Skeletal muscle satellite cell (primary cell): ENCODE results near the gene RTCA. TPM values are rescaled to one million over a fixed set of nuclear protein-coding genes. Genes with fewer than 3 reads are reported as not detected.
"Not testable (repeated sequence)": the region's sequence is repeated elsewhere in the genome, so short reads cannot be mapped to it uniquely, and the experiment has no call there.

Experiments
- H3K27me3 ChIP-seq: 2 replicates; pipeline ENCODE4 v1.7.0; 2013; ENCODE audit warnings: low read length; ENCODE audit not compliant: control insufficient read depth, insufficient read depth
- H3K36me3 ChIP-seq: 2 replicates; pipeline ENCODE4 v1.7.0; 2013; ENCODE audit warnings: mild to moderate bottlenecking, control low read depth, low read length; ENCODE audit not compliant: insufficient read depth
- H3K4me1 ChIP-seq: 2 replicates; pipeline ENCODE4 v1.7.0; 2013; ENCODE audit warnings: low read length; ENCODE audit not compliant: control insufficient read depth, insufficient read depth
- H3K4me2 ChIP-seq: 2 replicates; pipeline ENCODE4 v1.7.0; 2013; ENCODE audit warnings: mild to moderate bottlenecking, low read length
- H3K4me3 ChIP-seq: 2 replicates; pipeline ENCODE4 v1.7.0; 2013; ENCODE audit warnings: low read length
- H3K9ac ChIP-seq: 2 replicates; pipeline ENCODE4 v1.7.0; 2013; ENCODE audit warnings: mild to moderate bottlenecking, low read depth, low read length, moderate library complexity
- H3K9me3 ChIP-seq: replicated peaks from 2 replicates; pipeline ENCODE4 v1.7.0; 2013; ENCODE audit warnings: mild to moderate bottlenecking, control low read depth, low read length
- small RNA-seq: library from RNA; depleted of rRNA; stranded (forward); fragments of <200 nt; gene quantifications from one replicate; pipeline ENCODE3, GENCODE V24; 2012

The RTCA gene

GRCh38 chr1:100331146-100331545, 65.1 kb downstream of the RTCA start:
- H3K9ac ChIP-seq, H3K4me3 ChIP-seq, H3K4me1 ChIP-seq, H3K9me3 ChIP-seq, H3K36me3 ChIP-seq, H3K4me2 ChIP-seq: not testable (repeated sequence)
- peaks cover 15% of the 10 kb centered on the region for H3K27me3 ChIP-seq

- no peak overlapping the region for H3K9ac ChIP-seq
- H3K4me3 ChIP-seq, result no peak overlapping the region
- H3K27me3 ChIP-seq, result peaks cover 17% of the 10 kb centered on the region
- no peaks in the 10 kb centered on the region for H3K36me3 ChIP-seq
- no peaks in the 10 kb centered on the region for H3K4me1 ChIP-seq
- no peaks in the 10 kb centered on the region for H3K9me3 ChIP-seq
- no peak overlapping the region for H3K4me2 ChIP-seq
Observed at GRCh38 chr1:100332331-100332730, 66.3 kb downstream of the RTCA start.

GRCh38 chr1:100335436-100335835, 69.4 kb downstream of the RTCA start:
- no peak overlapping the region for H3K9ac ChIP-seq
- H3K27me3 ChIP-seq, result peaks cover 18% of the 10 kb centered on the region
- H3K4me3 ChIP-seq, result no peak overlapping the region
- H3K9me3 ChIP-seq, result no peaks in the 10 kb centered on the region
- no peak overlapping the region for H3K4me2 ChIP-seq
- H3K4me1 ChIP-seq, result no peaks in the 10 kb centered on the region
- H3K36me3 ChIP-seq, result no peaks in the 10 kb centered on the region

DNA sequence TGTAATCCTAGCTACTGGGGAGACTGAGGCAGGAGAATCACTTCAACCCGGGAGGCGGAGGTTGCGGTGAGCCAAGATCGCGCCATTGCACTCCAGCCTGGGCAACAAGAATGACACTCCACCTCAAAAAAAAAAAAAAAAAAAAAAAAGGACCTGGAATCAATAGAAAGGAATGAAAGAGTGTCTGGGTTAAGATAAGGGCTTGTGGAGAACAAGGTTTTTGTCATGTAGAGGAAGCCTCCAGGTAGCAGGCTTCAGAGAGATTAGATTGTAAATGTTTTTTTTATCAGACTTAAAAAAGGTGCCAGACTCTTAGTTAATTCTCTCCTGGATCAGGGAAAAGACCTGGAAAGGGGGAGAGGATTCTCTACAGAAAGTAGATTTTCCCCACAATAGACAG, 71.9 kb downstream of the RTCA start:
- H3K9ac ChIP-seq, H3K4me2 ChIP-seq, H3K4me3 ChIP-seq, H3K4me1 ChIP-seq, H3K36me3 ChIP-seq, H3K9me3 ChIP-seq: not testable (repeated sequence)
- peaks cover 18% of the 10 kb centered on the region for H3K27me3 ChIP-seq

- H3K27me3 ChIP-seq, result peaks cover 17% of the 10 kb centered on the region
- H3K36me3 ChIP-seq, H3K4me3 ChIP-seq, H3K4me1 ChIP-seq, H3K4me2 ChIP-seq, H3K9ac ChIP-seq, H3K9me3 ChIP-seq: not testable (repeated sequence)
Observed at GRCh38 chr1:100339735-100340134, 73.7 kb downstream of the RTCA start.

DNA sequence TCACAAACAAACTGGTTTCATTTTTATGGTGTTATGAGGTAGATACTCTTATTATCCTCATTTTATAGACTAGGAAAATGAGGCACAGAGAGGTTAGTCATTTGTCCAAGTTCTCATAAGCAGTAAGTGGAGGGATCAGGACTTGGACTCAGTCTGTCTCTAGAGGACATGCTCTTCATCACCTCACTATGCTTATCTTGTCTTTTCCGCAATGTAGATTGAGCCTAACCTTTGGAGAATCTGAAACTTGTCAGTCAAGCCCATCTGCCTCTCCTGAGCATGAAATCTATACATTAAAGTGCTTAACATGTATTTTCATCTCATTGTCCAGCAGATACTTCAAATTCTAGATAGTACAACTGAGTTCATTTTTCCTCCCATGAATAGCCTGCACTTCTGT, 74.5 kb downstream of the RTCA start:
- no peaks in the 10 kb centered on the region for H3K9me3 ChIP-seq
- H3K9ac ChIP-seq, result no peak overlapping the region
- no peaks in the 10 kb centered on the region for H3K4me1 ChIP-seq
- H3K36me3 ChIP-seq, result no peaks in the 10 kb centered on the region
- no peak overlapping the region for H3K4me2 ChIP-seq
- no peak overlapping the region for H3K4me3 ChIP-seq
- H3K27me3 ChIP-seq, result peaks cover 10% of the 10 kb centered on the region

GRCh38 chr1:100342348-100342747, 76.3 kb downstream of the RTCA start:
- no peaks in the 10 kb centered on the region for H3K36me3 ChIP-seq
- H3K9ac ChIP-seq, result no peak overlapping the region
- no peak overlapping the region for H3K4me2 ChIP-seq
- peaks cover 7% of the 10 kb centered on the region for H3K27me3 ChIP-seq
- H3K4me1 ChIP-seq, result no peaks in the 10 kb centered on the region
- no peak overlapping the region for H3K4me3 ChIP-seq
- no peaks in the 10 kb centered on the region for H3K9me3 ChIP-seq

Small RNA genes within 50 kb of the gene (small RNA-seq; reads per million reads assigned to genes)
- gene AL445928.1 (not detected), gene MIR553 (not detected)
